HEK293 (cell line): Measurements from ENCODE around the gene SLC39A7.

Source experiments
- CTCF ChIA-PET: fragments of 350-600 bp; formaldehyde crosslinking; extraction: SDS; loops from one replicate; lab custom pipeline; 2021; ENCODE audit warnings: antibody characterized with exemption; lab: Yijun Ruan, JAX
- POLR2A ChIA-PET: fragments of 300-600 bp; formaldehyde crosslinking; extraction: SDS; loops from one replicate; lab custom pipeline; 2020; ENCODE audit warnings: antibody characterized with exemption, inconsistent platforms; lab: Yijun Ruan, JAX
- H3K27ac ChIP-seq: fragments of 200-500 bp; sonication (Bioruptor generic); 2 replicates; pipeline ENCODE4 v1.5.1; 2014; ENCODE audit warnings: low read depth, low read length, control low read depth, inconsistent platforms; ENCODE audit errors: extremely low read depth
- H3K36me3 ChIP-seq, 2 experiments: fragments of 200-500 bp in 1 of 2; sonication (Bioruptor generic) in 1 of 2; 1 replicate in 1 of 2; 2 replicates in 1 of 2; pipeline ENCODE4 v1.5.1; 2014 to 2017; ENCODE audit warnings: inconsistent platforms in 2 of 2, low read length in 2 of 2; ENCODE audit not compliant: control insufficient read depth in 2 of 2, insufficient read depth in 1 of 2
- H3K4me1 ChIP-seq: fragments of 200-500 bp; sonication (Bioruptor generic); 2 replicates; pipeline ENCODE4 v1.5.1; 2014; ENCODE audit warnings: mild to moderate bottlenecking, low read length, inconsistent platforms; ENCODE audit not compliant: control insufficient read depth, insufficient read depth
- H3K4me3 ChIP-seq: 2 replicates; pipeline ENCODE4 v1.5.1; 2011; ENCODE audit warnings: low read depth, mild to moderate bottlenecking, control low read depth, low read length, moderate library complexity
- H3K9me3 ChIP-seq: fragments of 200-500 bp; sonication (Bioruptor generic); 2 replicates; pipeline ENCODE4 v1.5.1; 2014; ENCODE audit warnings: low read depth, low read length, inconsistent platforms; ENCODE audit not compliant: control insufficient read depth, insufficient read depth
- HOXC10 ChIP-seq: sonication (generic); formaldehyde crosslinking; IDR thresholded peaks from 2 replicates; pipeline ENCODE4 v1.8.1; 2023; ENCODE audit warnings: mild to moderate bottlenecking, missing genetic modification reagents
- KLF1 ChIP-seq: fragments of 450-650 bp; formaldehyde crosslinking; IDR thresholded peaks from 2 replicates; pipeline ENCODE4 v1.5.1; 2016; ENCODE audit warnings: missing biosample characterization, missing genetic modification characterization
- KLF10 ChIP-seq: fragments of 450-650 bp; IDR thresholded peaks from 2 replicates; pipeline ENCODE4 v1.5.1; 2018; ENCODE audit warnings: missing biosample characterization, mild to moderate bottlenecking, missing genetic modification characterization
- KLF16 ChIP-seq: fragments of 450-650 bp; formaldehyde crosslinking; IDR thresholded peaks from 2 replicates; pipeline ENCODE4 v1.5.1; 2017; ENCODE audit warnings: missing biosample characterization, missing genetic modification characterization
- MYNN ChIP-seq: fragments of 450-650 bp; formaldehyde crosslinking; IDR thresholded peaks from 2 replicates; pipeline ENCODE4 v1.5.1; 2016; ENCODE audit warnings: missing biosample characterization, missing genetic modification characterization, borderline replicate concordance
- SCRT2 ChIP-seq: fragments of 450-650 bp; formaldehyde crosslinking; IDR thresholded peaks from 2 replicates; pipeline ENCODE4 v1.5.1; 2016; ENCODE audit warnings: missing biosample characterization, missing genetic modification characterization
- YY2 ChIP-seq: fragments of 450-650 bp; formaldehyde crosslinking; IDR thresholded peaks from 2 replicates; pipeline ENCODE4 v1.5.1; 2016; ENCODE audit warnings: missing biosample characterization, missing genetic modification characterization
- ZBTB21 ChIP-seq: fragments of 450-650 bp; formaldehyde crosslinking; IDR thresholded peaks from 2 replicates; pipeline ENCODE4 v1.5.1; 2017; ENCODE audit warnings: missing biosample characterization, missing genetic modification characterization
- ZFP41 ChIP-seq: fragments of 450-650 bp; formaldehyde crosslinking; IDR thresholded peaks from 2 replicates; pipeline ENCODE4 v1.5.1; 2016; ENCODE audit warnings: missing biosample characterization, missing genetic modification characterization, borderline replicate concordance
- ZNF157 ChIP-seq: fragments of 450-650 bp; formaldehyde crosslinking; IDR thresholded peaks from 2 replicates; pipeline ENCODE4 v1.5.1; 2016; ENCODE audit warnings: missing biosample characterization, missing genetic modification characterization
- ZNF169 ChIP-seq: fragments of 450-650 bp; formaldehyde crosslinking; IDR thresholded peaks from 2 replicates; pipeline ENCODE4 v1.5.1; 2016; ENCODE audit warnings: missing biosample characterization, missing genetic modification characterization
- ZNF174 ChIP-seq: fragments of 450-650 bp; formaldehyde crosslinking; IDR thresholded peaks from 2 replicates; pipeline ENCODE4 v1.5.0; 2017; ENCODE audit warnings: missing biosample characterization, mild to moderate bottlenecking, missing genetic modification characterization
- ZNF248 ChIP-seq: fragments of 450-650 bp; formaldehyde crosslinking; IDR thresholded peaks from 2 replicates; pipeline ENCODE4 v1.5.1; 2017; ENCODE audit warnings: missing biosample characterization, missing genetic modification characterization
- ZNF266 ChIP-seq: fragments of 450-650 bp; formaldehyde crosslinking; IDR thresholded peaks from 2 replicates; pipeline ENCODE4 v1.5.1; 2016; ENCODE audit warnings: missing biosample characterization, missing genetic modification characterization, low read depth
- ZNF324 ChIP-seq: fragments of 450-650 bp; formaldehyde crosslinking; IDR thresholded peaks from 2 replicates; pipeline ENCODE4 v1.5.1; 2016; ENCODE audit warnings: missing biosample characterization, missing genetic modification characterization
- ZNF335 ChIP-seq: fragments of 450-650 bp; formaldehyde crosslinking; conservative IDR thresholded peaks from 2 replicates; pipeline ENCODE4 v1.5.1; 2016; ENCODE audit warnings: missing biosample characterization, missing genetic modification characterization
- ZNF341 ChIP-seq: fragments of 450-650 bp; formaldehyde crosslinking; IDR thresholded peaks from 2 replicates; pipeline ENCODE4; 2016; ENCODE audit warnings: low read depth, missing biosample characterization, missing genetic modification characterization
- ZNF391 ChIP-seq: fragments of 450-650 bp; formaldehyde crosslinking; IDR thresholded peaks from 2 replicates; pipeline ENCODE4 v1.5.1; 2016; ENCODE audit warnings: low read depth, missing biosample characterization, missing genetic modification characterization, borderline replicate concordance
- ZNF426 ChIP-seq: fragments of 450-650 bp; formaldehyde crosslinking; IDR thresholded peaks from 2 replicates; pipeline ENCODE4 v1.5.1; 2017; ENCODE audit warnings: missing biosample characterization, missing genetic modification characterization, mild to moderate bottlenecking, inconsistent platforms, moderate library complexity
- ZNF560 ChIP-seq: fragments of 450-650 bp; formaldehyde crosslinking; IDR thresholded peaks from 2 replicates; pipeline ENCODE4 v1.5.1; 2017; ENCODE audit warnings: missing biosample characterization, missing genetic modification characterization, borderline replicate concordance
- ZNF596 ChIP-seq: fragments of 450-650 bp; IDR thresholded peaks from 2 replicates; pipeline ENCODE4 v1.5.0; 2018; ENCODE audit warnings: missing biosample characterization, mild to moderate bottlenecking, missing genetic modification characterization, moderate library complexity
- ZNF768 ChIP-seq: fragments of 450-650 bp; formaldehyde crosslinking; IDR thresholded peaks from 2 replicates; pipeline ENCODE4 v1.5.1; 2018; ENCODE audit warnings: missing biosample characterization, mild to moderate bottlenecking, missing genetic modification characterization
- ZNF830 ChIP-seq: fragments of 450-650 bp; IDR thresholded peaks from 2 replicates; pipeline ENCODE4 v1.5.0; 2018; ENCODE audit warnings: missing biosample characterization, missing genetic modification characterization, low read depth, mild to moderate bottlenecking, moderate library complexity
- TF ChIP-seq, protein P1 (sequence below): fragments of 450-650 bp; formaldehyde crosslinking; IDR thresholded peaks from 2 replicates; pipeline ENCODE4 v1.5.1; 2016; ENCODE audit warnings: missing biosample characterization, missing genetic modification characterization
- TF ChIP-seq, protein P2 (sequence below): fragments of 450-650 bp; formaldehyde crosslinking; IDR thresholded peaks from 2 replicates; pipeline ENCODE4 v1.5.1; 2016; ENCODE audit warnings: missing biosample characterization, missing genetic modification characterization

SLC39A7 gene

DNA sequence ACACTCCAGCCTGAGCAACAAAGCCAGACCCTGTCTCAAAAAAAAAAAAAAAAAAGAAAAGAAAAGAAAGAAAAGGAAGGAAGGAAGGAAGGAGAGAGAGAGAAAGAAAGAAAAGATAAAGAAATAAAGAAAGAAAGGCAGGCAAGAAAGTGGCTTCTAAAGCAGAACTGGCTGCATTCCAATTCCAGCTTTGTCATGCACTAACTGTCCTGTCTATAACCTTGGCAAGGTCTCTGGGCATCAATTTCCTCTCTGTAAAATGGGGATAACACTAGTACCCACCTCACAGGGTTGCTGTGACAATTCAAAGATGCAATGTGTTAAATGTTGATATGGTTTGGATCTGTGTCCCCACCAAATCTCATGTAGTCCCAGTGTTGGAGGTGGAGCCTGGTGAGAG, 35.7 kb downstream of the SLC39A7 start (continued):
- TF ChIP-seq ZNF157 (no peak), ZNF169 (no peak), ZNF335 (no peak), ZNF174 (tag by site-specific recombination) (no peak), SCRT2 (tag by site-specific recombination) (no peak), KLF10 (tag by site-specific recombination) (no peak), ZNF426 (tag by site-specific recombination) (no peak), ZBTB21 (tag by site-specific recombination) (no peak), ZNF248 (tag by site-specific recombination) (no peak)
- TF ChIP-seq, protein P1, sequence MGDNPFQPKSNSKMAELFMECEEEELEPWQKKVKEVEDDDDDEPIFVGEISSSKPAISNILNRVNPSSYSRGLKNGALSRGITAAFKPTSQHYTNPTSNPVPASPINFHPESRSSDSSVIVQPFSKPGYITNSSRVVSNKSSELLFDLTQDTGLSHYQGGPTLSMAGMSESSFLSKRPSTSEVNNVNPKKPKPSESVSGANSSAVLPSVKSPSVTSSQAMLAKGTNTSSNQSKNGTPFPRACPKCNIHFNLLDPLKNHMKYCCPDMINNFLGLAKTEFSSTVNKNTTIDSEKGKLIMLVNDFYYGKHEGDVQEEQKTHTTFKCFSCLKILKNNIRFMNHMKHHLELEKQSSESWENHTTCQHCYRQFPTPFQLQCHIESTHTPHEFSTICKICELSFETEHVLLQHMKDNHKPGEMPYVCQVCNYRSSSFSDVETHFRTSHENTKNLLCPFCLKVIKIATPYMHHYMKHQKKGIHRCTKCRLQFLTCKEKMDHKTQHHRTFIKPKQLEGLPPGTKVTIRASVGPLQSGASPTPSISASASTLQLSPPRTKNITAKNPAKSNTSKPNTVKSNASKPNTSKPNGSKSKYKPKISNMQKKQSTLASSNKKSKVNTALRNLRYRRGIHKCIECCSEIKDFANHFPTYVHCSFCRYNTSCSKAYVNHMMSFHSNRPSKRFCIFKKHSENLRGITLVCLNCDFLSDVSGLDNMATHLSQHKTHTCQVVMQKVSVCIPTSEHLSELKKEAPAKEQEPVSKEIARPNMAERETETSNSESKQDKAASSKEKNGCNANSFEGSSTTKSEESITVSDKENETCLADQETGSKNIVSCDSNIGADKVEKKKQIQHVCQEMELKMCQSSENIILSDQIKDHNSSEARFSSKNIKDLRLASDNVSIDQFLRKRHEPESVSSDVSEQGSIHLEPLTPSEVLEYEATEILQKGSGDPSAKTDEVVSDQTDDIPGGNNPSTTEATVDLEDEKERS (tag by site-specific recombination) = no peak

DNA sequence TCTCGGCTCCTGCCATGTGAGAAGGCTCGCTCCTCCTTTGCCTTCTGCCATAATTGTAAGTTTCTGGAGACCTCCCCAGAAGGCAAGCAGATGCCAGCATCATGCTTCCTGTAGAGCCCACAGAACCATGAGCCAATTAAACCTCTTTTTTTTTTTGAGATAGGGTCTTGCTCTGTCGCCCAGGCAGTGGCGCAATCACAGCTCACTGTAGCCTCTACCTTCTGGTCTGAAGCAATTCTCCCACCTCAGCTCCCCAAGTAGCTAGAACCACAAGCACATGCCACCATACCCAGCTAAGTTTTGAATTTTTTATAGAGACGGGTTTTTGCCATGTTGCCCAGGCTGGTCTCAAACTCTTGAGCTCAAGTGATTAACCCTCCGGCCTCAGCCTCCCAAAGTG, 36.2 kb downstream of the SLC39A7 start:
- CTCF ChIA-PET = interaction anchor here (2.8 kb wide), 1 partner anchor 11 kb away, joined by 12 read pairs; no protein-coding TSS in a partner anchor

DNA sequence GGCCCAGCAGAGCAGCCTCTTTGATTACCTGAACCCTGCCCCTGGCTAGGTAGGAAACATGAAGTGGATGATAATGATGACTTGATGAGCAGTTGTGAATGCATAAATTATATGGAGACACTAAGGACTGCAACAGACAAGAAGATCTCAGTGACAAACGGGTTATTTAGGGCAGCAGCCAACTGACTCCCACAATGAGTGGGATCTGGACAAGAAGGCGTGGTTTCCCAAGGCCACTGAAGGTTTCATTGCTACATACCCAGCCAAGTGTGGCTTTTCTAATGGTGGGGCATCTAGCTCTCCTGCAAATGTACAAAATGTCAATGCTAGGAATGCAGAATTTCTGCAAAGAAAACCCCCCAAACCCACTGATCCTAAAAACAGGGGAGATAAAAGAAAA, 37.1 kb downstream of the SLC39A7 start:
- Histone ChIP-seq H3K4me1 (peaks cover 6% of the 10 kb centered on the region), H3K36me3 (no peaks in the 10 kb centered on the region), H3K27ac (no peak overlapping the region)
- POLR2A ChIA-PET = no interaction called here
- TF ChIP-seq ZNF324 (no peak), ZFP41 (tag by site-specific recombination) (no peak)
- TF ChIP-seq, all 188 proteins: peak for 0
- no peak overlapping the region for H3K4me3 ChIP-seq
- H3K9me3 ChIP-seq = no peaks in the 10 kb centered on the region
- CTCF ChIA-PET = interaction anchor here (1.2 to 3.3 kb wide), 2 partner anchors 11 to 41 kb away, joined by 4 to 22 read pairs; no protein-coding TSS in a partner anchor

More for the DNA sequence above, 36.2 kb downstream of the SLC39A7 start:
- Histone ChIP-seq H3K9me3 (no peaks in the 10 kb centered on the region), H3K4me1 (peaks cover 6% of the 10 kb centered on the region), H3K27ac (no peak overlapping the region), H3K36me3 (no peaks in the 10 kb centered on the region), H3K4me3 (no peak overlapping the region)
- POLR2A ChIA-PET = no interaction called here
- no peak for TF ChIP-seq HOXC10 (CRISPR knock-in tag)
- TF ChIP-seq MYNN (tag by site-specific recombination) = no peak
- no peak for TF ChIP-seq ZNF391 (tag by site-specific recombination)
- TF ChIP-seq ZNF266 = no peak
- TF ChIP-seq, protein P2, sequence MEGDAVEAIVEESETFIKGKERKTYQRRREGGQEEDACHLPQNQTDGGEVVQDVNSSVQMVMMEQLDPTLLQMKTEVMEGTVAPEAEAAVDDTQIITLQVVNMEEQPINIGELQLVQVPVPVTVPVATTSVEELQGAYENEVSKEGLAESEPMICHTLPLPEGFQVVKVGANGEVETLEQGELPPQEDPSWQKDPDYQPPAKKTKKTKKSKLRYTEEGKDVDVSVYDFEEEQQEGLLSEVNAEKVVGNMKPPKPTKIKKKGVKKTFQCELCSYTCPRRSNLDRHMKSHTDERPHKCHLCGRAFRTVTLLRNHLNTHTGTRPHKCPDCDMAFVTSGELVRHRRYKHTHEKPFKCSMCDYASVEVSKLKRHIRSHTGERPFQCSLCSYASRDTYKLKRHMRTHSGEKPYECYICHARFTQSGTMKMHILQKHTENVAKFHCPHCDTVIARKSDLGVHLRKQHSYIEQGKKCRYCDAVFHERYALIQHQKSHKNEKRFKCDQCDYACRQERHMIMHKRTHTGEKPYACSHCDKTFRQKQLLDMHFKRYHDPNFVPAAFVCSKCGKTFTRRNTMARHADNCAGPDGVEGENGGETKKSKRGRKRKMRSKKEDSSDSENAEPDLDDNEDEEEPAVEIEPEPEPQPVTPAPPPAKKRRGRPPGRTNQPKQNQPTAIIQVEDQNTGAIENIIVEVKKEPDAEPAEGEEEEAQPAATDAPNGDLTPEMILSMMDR = no peak
- no peak for TF ChIP-seq KLF16
- TF ChIP-seq ZNF341 (tag by site-specific recombination) = no peak
- TF ChIP-seq ZNF830 (tag by site-specific recombination) = no peak
- no peak for TF ChIP-seq ZNF768 (tag by site-specific recombination)
- TF ChIP-seq YY2 (tag by site-specific recombination) = no peak
- no peak for TF ChIP-seq ZNF560 (tag by site-specific recombination)
- TF ChIP-seq KLF1 (tag by site-specific recombination) = no peak
- TF ChIP-seq ZNF596 (tag by site-specific recombination) = no peak
